Measurements from ENCODE around the gene GPD1L.

Gene GPD1L

GRCh38 chr3:32140943-32141342 is 34.5 kb downstream of the GPD1L start:
- no peak for DNase-seq

- peak; percentile 71 for DNase-seq
Measured at GRCh38 chr3:32143849-32144757, 37.7 kb downstream of the GPD1L start.

GRCh38 chr3:32146746-32147211 is 40.4 kb downstream of the GPD1L start:
- no peak for DNase-seq

DNA sequence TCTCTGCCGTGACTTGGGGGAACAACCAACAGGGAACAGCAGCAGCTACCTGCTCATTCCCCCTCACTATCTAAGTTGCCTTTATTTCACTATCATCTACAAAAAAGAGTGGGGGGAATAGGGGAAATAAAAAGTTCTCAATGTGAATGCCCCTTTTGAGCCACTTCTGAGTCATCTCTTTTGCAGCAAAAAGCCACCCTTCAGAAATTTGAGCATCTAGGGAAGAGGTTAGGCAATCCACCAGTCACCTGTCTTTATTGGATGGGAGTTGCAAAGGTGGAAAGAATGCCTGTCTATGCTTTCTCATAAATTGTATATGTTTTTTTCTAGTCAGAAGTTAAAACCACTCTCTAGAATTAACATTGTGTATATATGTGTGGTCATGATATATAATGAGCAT is 41.1 kb downstream of the GPD1L start:
- DNase-seq, result no peak

- no peak for DNase-seq
Measured at GRCh38 chr3:32147933-32148332, 41.5 kb downstream of the GPD1L start.

DNA sequence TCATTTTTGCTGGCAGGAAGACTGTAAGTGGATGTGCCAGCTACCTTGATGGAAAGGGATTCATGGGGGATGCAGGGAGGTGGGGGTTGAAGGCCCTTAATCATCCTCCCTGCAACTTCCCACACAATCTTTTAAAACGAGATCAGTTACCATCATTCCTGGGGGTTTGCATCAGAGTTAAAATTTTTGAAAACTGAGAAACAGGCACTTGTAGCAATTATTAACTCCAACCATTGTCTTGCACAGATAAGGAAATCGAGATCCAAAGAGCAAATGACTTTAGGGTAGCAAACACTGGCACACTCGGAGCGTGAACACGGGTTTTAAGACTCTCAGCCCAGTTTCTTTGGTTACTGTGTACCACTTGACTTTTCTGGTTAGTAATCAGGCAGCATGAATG is 41.9 kb downstream of the GPD1L start:
- DNase-seq, result no peak

DNA sequence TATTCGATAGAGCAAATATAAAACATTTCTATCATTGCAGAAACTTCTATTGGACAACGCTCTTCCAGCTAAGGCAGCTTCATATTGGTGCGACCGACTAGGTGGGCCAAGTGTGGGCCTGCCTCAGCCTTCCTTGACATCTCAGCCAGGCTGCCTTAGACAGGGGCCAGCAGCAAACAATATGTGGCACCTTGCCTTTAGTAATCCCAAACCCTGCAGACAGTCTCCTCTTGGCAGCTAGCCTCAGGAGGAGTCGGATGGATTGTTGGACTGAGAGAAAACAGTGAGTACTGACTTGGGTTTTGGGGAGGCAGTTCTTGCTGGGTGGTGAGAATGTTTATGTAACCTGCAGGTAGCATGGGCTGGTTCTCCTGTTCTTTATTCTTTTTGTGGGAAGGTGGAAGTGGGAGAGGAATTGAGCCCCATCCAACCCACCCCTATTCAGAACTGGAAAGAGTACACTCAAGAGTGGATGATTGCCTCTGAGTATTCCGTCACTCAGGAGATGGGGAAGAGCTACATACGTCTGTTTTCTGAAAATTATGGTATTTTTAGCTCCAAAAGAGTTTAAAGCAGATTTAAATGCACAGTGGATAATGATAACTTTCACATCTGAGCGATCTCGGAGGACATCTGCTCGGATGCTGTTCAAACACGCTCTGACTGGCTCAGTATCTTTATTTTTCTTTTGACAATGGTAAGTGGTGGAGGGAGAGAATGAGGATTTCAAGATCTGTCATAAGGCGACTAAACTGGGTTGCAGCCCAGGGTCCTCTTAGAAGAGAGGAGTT is 47.2 kb downstream of the GPD1L start:
- no peak for DNase-seq

DNA sequence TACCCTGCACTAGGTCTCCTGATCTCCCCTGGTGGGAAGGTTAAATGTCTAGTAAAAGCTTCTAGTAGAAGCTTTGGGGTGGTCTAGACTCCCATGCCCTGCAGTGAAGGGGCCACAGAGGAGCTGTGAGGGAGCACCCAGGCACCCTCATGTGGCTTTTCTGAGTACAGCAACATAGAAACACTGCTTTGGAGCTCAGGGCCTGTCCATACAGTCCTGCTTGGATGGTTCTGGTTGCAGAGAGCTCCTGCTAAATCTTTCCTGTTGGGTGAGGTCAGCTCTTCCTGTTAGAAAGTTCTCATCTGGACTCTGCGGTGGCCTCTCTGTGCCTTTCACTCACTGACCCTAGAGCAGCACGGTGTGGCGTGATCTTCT is 47.8 kb downstream of the GPD1L start:
- no peak for DNase-seq

- no peak for DNase-seq
Measured at GRCh38 chr3:32155117-32155516, 48.7 kb downstream of the GPD1L start.

DNA sequence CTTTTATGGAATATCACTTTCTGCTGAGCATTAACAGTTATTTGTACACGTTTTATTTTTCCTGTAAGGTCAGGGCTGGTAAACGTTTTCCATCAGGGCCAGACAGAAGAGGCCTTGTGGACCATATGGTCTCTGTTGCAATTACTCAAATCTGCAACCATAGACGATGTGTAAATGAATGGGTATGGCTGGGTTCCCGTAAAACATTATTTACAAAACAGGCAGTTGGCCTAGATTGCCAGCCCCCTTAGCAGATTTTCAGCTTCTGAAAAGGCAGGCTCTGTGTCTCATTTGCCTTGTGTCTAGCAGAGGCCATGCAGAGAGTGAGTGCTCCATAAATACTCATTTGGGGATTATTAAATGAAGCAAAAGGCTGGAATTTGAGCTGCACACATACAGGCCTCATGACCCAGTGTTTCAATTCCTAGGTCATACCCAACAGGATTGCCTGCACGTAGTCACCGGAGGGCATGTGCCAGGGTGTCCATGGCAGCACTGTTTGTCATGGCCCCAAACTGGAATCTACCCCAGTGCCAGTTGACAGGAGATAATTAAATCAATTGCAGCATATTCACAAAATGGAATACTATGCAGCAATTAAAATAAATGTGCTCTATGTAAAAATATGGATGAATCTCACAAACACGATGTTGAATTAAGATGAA is 51.3 kb downstream of the GPD1L start:
- DNase-seq, result no peak

- DNase-seq, result no peak
Measured at GRCh38 chr3:32160706-32161214, 54.3 kb downstream of the GPD1L start.

DNA sequence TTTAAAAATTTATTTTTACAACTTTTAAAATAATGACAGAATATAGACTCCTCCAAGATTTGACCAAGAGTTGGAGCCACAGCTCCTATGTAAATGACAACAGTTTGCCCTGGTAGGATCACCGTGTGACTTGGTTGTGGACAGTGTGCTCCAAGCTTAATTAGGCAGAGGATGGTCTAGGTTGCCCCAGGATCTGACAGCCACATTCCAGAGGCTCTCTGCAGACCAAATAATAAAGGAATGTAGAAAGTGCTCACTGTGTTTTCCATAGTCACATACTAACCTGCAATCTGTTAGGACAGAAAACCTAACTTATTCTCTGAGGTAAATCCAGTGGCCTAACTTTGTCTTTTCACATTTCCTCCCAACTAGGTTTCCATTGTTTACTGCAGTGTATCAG is 59.0 kb downstream of the GPD1L start:
- no peak for DNase-seq

- DNase-seq, result no peak
Measured at GRCh38 chr3:32166654-32167053, 60.2 kb downstream of the GPD1L start.

DNA sequence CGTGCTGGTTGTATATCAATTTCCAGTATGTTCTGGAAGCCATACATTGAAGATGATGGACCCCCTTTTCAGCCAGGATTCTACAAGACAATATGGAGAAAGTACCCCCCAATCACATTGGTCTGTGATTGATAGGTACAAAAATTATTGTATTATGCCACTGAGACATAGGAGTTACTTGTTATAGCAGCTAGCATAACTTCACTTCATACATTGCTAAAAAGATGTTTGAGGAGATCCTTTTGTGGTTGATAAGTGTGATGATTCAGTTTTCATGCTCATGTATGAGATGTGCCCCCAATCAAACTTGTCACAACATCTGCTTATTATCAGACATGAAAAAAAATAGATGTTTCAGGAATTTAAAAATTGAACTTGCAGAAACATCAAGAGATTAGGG is 66.0 kb downstream of the GPD1L start:
- no peak for DNase-seq

GRCh38 chr3:32175607-32176197 is 69.3 kb downstream of the GPD1L start:
- DNase-seq, result peak; percentile 78

DNA sequence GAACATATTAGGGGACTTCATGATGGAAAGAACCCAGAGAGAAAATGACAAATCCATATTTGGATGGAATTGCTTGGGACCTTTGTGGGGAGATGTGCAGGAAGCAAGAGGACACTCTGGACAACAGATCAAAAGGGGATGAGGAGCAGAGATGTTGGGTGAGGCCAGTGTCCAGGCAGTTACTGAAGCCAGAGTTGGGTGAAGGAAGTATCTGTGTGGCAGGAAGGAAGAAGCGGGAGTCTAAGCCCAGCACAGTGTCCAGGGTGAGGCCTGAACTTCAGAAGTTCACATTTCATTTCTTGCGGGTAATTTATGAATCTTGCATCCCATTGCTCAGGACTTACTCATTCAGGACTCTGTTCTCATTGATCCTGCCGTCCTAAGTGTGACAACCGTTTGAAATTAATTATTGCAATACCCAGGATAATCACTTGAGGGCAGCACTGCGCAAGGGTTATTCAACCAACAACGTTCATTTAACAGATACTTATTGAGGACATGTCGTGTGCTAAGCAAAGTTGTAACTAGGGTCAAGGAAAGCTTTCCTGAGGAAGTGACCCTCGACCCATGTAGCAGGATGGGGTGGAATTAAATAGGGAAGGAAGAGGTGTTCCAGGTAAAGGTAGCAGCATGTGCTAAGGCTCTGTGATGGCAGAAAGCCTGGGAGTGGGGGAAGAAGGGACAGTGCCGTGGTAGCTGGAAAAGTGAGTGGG is 70.7 kb downstream of the GPD1L start:
- peak; percentile 73 for DNase-seq

GRCh38 chr3:32177702-32178198 is 71.3 kb downstream of the GPD1L start:
- DNase-seq, result peak; percentile 75

GRCh38 chr3:32180141-32180784 is 73.8 kb downstream of the GPD1L start:
- DNase-seq, result no peak

DNA sequence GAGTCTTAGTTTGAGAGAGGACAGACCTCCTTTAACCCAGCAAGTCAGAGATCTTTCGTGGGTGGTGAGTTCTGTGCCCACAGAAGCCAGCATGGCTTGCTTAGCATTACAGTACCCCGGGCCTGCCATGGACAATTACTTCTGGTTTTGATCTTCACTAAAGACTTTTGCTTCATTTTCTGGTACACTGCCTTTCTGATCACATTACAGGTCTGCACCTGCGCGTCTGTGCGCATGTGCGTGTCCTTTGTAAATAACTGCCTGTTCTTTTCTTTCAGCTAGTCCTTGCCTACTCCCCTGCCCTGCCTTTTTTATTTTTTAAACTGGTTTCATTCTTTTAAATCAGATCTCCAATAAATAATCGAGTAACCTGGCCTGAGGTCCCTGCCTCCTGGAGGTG is 74.9 kb downstream of the GPD1L start:
- DNase-seq, result no peak

DNA sequence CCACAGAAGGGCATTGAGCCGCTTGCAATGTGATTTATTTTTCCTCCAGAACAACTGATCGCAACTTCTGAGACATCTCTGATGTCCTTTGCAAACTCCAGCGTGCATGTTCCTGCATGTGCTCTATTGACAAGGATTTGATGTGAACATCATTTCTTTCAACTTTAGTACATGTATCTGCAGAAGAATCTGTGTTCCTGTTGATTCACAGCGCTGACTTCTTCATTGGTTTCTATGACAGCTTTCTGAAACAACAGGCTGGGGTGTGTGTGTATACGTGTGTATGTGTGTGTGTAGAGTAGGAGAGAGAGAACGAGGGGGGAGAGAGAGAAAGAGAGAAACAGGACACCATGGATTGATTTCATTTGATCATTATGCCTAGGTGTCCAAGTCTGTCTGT is 75.4 kb downstream of the GPD1L start:
- no peak for DNase-seq

DNA sequence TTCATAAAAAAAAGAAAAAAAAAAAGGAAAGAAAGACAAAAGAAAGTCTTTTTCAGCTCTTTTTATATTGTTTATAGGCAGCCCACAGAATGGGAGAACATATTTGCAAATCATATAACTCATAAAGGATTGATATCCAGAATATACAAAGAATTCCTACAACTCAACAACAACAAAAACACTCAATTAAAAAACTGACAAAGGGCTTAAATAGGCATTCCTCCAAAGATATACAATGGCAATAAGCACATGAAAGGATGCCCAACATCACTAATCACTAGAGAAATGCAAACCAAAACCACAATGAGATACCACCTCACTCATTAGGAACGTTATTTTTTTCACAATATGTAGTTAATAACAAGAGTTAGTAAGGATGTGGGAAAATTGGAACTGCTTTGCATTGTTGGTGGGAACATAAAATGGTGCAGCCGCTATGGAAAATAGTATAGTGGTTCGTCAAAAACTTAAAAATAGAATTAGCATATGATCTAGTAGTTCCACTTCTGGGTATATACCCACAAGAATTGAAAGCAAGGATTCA is 77.8 kb downstream of the GPD1L start:
- DNase-seq, result no peak

All from RPMI8226 (cell line).